HTERT RPE-1 (cell line): Measurements from ENCODE around the gene ANKRD11.
"Not testable (repeated sequence)": the region's sequence is repeated elsewhere in the genome, so short reads cannot be mapped to it uniquely, and the experiment has no call there.

Experiments used
- in situ Hi-C: fragments of 300-500 bp; cut with MboI; formaldehyde crosslinking; loops from 4 replicates; pipeline ENCODE4 v1.14.3; 2020; ENCODE audit warnings: low sequenced_read_pairs

Gene ANKRD11

DNA sequence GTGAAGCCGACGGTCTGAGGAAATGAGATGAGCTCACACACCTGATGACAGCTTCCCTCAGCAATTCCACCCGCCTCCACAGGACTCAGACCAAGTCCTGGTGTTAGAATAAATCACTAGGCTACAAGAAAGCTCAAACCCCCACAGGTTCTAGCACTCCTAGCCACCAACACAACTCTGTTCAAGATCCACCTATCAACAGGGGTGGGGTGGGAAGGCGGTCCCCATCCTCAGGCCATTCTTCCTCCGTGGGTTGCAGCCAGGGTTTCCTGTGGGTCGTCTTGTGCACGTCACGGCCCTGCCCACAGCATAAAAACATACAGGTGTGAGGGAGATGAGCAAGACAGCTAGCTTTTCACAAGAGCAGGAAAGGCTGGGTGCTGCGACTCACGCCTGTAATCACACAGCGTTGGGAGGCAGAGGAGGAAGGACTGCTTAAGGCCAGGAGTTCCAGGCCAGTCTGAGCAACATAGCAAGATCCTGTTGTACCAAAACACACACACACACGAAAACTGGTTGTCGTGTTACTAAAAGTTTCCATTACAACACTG lies 81.1 kb downstream of the ANKRD11 start:
- in situ Hi-C loops = no loop called here

DNA sequence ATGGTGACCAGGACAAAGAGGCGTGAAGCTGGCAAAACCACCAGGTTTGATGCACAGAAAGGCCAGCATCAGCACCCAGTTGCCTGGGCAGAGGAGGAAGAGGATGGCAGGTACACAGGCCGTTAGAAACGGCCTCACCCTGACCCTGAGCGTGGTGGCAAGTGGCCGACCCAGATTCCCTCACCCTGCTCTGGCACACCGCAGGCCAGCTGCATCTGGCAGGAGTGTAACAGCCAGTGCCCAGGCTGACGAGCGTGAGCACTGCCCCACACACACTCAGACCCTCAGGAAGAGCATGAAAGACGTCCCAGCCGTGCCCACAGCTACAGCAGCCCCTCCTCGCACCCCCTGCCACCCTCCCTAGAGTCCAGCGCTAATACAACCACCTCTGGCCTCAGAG lies 82.0 kb downstream of the ANKRD11 start:
- in situ Hi-C loops = no loop called here

DNA sequence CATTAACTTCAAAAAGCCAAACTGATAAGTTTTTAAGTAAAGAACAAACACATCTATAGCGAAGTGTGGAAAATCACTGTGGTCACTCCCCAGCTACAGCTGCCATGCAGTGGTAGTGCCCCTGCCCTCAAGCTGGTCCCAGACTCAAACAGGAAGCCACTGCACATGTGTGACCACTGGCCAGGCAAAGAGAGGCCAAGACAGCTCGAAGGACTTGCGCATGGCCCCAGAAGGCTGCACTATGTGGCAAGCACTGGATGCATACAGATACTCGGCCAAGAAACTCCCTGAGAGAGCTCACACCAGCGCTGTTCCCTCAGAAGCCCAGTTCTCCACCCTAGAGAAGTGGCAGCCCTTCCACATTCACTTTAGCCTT lies 82.4 kb downstream of the ANKRD11 start:
- in situ Hi-C loops = no loop called here

DNA sequence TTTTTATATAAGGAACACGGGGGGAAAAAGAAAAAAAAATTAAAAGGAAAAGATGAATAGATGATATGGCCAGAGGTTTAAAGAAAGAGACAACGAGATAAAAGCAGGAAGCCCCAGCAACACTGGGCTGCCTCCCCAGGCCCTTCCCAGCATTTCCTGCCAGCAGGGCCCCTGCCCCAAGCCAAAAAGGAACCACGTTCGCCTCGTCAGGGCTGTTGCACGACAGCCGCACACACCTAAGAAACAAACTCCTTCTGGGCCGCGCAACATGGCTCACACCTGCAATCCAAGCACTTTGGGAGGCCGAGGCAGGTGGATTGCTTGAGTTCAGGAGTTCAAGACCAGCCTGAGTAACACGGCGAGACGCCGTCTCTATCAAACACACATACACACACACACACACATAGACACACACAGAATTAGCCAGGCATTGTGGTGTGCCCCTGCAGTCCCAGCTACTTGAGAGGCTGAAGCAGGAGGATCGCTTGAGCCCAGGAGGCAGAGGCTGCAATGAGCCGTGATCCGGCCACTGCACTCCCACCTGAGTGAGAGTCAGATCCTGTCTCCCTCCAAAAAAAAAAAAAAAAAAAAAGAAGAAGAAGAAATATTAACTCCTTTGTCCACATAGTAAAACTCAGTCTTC lies 83.0 kb downstream of the ANKRD11 start:
- in situ Hi-C loops = no loop called here

DNA sequence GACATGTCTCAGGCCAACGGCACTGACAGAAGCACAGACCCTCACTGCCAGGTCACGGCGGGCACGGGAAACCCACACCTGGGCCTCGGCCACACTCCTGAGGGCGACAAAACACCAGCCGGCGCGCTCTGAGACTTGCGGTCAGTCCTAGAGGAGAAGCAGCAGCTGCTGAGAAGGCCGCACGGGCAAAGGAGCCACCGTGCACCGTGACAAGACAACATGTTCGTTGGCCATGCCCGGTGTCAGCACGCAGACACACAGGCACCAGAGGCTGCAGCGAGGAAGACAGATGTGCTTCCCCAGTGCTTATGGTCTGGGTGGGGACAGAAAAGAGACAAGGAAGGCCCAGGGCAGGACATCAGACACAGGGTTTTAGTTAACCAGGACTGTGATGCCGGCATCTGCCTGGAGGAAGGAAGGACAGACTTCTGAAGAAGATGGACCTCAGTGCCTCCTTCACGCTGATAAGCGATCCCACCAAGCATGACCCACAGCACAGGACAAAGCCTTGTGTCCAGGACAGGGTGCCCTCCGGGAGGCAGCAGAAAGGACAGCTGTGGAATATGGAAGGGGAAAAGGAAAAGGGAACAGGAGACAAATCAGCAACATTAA lies 84.0 kb downstream of the ANKRD11 start:
- in situ Hi-C loops = no loop called here

DNA sequence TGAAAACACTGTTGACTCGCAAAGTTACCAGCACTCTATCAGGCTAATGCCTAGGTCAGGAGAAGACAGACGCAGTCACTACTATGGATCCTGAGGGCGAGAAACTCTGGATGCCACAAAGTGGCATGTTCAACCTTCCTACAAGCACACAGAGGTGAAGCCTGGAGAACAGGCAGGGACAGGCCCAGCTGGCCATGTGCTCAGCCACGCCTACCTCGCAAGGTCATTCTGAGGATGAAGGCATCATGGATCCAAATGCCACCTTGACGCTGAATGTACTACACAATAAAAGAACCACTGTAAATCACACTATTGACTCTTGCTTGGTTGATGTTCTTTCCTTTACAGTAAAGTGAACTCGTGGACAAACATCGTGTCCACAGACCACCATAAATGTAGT lies 85.8 kb downstream of the ANKRD11 start:
- in situ Hi-C loops = no loop called here

DNA sequence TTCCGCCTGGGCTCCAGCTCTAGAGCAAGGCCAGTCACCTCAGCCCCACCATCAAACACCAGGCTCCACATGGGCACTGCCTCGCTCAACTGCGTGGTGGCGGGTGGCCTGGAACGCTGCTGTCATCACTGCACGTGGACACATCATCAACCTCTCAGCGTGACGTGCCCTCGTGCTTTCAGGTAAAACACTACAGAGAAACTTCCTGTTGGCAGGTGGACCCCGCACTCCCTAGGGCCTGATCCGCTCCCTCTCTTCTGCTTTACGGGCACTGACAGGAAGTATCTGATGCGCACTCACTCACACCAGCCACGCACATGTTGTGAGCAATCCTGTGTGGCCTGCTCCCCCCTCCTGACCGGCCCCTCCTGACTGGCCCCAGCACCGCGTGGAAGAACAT lies 87.4 kb downstream of the ANKRD11 start:
- in situ Hi-C loops = no loop called here

DNA sequence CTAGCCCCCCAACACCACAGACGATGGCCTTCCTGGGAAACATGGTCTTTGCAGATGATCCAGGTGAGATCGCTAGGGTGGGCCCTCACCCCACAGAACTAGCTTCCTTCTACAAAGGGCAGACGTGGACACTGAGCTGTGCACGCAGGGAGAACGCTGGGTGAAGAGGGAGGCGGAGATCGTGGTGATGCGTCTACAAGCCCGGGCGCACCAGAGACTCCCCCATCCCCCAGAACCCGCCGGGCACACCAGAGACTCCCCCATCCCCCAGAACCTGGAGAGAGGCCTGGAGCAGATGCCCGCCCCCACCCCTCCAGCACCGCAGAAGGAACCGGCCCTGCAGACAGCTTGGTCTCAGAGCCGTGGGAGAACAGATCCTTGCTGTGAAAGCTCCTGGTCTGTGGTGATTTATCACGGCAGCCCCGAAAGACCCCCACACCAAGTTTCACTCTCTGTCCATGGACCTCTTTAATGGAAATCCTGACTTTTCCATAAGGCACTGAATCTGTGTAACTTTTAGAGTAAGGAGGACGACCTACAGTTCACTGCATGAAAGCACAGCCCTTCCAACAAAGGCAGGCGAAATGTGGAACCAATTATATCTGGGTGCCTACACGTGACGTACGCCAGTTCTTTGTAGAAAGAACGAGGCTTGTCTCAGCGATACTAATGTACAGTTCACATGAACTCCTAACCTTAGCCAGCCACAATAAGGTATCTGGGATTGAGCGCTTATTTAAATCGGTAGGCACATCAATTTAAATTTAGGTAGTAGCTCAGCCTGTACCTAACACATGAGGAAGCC lies 88.5 kb downstream of the ANKRD11 start:
- in situ Hi-C loops = no loop called here

DNA sequence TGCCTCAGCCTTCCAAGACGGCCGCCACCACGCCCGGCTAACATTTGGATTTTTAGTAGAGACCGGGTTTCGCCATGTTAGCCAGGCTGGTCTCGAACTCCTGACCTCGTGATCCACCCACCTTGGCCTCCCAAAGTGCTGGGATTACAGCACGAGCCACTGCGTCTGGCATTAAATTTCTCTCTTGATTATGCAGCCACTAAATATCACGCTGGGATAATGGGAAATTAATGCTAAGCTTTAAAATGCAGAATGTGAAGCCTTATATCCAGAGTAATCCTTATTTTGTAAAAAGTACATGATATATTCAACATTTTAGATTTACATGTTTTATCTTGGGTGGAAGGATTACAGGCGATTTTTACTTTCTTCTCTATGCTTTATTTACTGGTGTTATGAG lies 89.2 kb downstream of the ANKRD11 start:
- in situ Hi-C loops = no loop called here

DNA sequence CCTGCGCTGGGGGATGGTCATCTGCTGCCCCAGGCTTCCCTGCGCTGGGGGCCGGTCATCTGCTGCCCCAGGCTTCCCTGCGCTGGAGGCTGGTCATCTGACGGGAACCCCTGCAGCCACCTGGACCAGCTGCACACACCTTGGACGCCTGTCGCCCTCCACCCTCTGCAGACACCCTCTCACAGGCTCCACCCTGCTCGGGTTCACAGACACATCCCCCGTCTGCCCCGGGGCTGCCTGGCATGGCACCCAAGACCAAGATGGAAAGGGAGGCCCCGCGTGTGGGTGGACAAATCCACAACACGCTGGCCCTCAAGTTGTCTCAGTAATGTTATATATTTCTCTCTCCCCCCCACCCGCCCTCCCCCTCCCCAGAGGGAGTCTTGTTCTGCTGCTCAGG lies 89.6 kb downstream of the ANKRD11 start:
- in situ Hi-C loops = no loop called here

DNA sequence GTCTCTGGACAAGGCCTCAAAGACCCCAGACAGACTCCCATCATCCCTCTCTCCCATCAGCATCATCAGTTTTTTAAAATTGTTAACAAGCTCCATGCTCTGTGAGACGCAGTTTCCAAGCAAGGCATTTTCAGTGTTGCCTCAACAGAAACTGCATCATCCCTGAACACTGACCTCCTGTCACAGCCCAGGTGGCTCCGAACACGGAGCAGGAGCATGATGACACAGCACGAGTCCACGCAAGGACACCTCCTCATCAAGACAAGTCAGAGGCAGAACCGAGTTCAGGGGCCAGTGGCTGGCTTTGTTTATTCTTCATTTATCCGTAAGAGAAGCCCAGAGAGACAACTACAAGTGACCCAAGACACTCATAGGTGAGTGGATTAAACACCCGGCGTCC lies 91.4 kb downstream of the ANKRD11 start:
- in situ Hi-C loops = no loop called here

DNA sequence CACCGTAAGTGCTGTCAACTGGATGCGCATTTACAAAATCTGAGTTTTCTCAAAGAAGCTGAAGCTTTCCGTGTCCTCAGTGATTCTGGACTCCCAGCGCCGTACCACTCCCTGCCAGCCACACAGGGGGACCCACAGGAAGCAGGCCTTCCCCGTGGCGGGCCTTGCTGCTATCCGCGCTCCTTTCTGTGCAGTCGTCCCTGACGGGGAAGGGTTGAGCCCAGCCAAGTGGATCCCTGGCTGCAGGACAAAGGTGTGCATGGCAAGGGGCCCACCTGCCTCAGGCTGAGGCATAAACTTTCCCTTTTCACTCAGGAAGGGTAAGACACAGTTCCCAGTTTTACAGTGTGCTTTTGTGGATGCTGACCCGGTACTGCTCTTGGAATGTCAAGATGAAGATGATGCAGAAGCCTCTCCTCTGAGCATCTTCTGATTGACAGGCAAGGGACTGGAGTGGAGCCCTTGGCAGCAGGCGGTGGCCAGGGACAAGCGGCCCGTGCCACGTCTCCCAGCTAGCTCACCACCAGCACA lies 93.0 kb downstream of the ANKRD11 start:
- in situ Hi-C loops = no loop called here

DNA sequence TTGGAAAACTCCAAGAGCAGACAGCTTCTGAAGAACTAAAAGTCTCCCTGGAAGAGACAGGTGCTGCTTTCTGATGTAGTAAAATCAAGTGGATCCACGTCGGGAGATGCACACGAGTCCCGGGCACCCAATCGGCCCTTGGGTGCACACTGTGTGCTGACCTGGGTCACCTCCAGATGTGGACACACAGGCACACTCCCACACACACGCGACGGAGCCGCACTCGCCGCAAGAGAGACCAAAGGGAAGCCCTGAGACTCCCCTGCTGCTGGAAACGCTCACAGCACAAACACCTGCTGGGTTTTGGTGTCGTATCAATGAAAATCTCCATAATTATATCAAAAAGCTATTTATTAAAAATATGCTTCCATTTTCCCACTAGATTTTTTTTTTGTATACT lies 94.2 kb downstream of the ANKRD11 start:
- in situ Hi-C loops = no loop called here

DNA sequence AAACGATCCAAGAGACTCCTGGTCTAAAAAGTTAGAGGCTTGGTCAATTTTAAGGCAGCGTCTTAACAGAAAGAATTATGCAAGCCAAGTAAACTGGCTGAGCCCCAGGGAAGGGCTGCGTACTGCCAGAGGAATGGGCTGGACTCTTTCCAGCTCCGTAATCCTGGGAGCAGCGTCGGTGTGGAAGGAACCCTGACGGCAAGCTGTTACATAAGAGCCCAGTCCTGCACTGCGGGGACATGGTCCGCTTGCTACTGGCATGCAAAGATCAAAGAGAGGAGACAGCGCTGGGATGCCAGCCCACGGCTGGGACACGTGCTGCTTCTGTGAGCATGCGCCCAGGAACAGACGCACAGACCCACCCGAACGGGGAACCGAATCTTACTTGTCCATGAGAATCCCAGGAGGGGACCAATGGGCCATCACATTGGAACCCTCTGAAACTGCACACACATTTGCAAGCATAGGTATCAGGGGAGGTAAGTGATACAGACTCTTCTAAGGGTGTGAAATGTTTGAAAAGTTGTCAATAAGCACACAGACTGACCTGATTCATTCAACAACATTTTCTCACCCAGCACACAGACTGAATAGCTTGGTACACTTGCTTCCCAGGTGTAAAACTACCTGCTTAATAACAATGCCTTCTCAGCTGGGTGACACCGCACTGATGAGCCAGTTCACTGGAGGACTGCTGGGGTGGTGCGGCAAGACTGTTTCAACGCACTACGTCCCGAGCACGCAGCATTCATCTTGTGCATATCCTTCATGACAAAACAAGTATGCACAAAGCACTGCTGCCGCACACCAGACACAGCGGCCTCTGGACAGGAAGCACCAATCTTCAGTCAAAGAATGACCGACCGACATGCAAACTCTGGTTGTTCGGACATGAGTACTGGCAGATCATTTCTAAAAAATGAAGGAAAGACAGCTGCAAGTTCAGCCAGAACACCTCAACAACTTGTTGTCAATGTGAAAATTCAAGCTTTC lies 94.9 kb downstream of the ANKRD11 start:
- in situ Hi-C loops = no loop called here

DNA sequence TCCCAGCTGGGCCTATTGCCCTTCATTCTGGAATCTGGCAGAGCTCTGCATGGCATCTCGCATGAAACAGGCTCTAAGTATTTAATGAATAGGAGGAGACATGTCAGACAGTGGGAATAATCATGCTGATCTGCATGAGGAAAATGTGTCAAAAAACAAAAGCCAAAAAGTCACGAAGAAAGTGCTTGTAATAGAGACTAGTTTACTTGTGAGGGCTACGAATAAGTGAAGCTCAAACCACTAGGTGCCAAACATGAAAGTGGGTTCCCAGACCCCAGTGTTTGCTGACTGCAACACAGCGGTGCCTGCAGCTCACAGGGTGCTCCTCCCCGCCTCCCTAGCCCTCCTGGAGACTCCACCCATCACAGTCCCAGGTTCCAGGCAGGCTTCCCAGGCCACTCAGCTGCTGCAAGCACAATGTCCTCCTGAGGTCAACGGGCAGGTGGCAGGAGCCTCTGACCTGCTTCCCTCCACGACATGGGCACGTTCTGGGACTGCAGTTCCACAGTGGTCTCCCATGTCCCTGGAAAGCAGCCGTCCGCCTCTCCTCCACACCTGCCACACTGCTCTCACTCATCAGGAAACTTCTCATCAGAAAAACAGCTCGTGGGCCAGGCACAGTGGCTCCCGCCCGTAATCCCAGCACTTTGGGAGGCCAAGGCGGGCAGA lies 96.5 kb downstream of the ANKRD11 start:
- in situ Hi-C loops = no loop called here

DNA sequence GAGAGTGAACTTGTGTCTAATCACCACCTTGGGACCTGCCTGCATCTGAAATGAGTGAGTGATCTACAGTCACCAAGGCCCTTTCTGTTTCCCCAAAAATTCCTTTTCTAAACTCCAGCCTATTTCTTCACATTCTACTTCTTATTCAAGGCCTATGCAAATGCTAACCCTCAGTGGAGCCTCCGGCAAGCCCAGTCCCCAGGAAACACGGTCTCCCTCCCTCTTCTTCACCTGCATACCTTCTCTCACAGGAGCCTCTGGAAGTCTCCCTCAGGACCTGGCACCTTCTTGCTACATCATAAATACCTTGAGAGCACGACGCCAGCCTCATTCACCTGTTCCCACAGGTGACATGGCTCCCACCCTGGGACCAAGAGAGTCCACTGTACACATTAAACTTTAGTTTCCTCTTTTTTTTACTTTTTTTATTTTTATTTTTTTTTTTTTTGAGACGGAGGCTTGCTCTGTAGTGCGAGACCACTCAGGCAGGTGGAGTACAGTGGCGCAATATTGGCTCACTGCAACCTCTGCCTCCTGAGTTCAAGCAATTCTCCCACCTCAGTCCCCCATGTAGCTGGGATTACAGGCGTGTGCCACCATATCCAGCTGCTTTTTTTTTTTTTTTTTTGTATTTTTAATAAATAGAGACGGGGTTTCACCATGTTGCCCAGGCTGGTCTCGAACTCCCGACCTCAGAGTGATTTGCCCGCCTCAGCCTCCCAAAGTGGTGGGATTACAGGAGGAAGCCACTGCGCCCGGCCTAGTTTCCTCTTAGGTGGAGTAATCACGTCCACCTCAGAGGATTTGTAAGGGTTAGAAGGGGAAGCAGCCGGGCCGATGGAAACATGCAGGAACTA lies 97.3 kb downstream of the ANKRD11 start:
- in situ Hi-C loops = no loop called here

DNA sequence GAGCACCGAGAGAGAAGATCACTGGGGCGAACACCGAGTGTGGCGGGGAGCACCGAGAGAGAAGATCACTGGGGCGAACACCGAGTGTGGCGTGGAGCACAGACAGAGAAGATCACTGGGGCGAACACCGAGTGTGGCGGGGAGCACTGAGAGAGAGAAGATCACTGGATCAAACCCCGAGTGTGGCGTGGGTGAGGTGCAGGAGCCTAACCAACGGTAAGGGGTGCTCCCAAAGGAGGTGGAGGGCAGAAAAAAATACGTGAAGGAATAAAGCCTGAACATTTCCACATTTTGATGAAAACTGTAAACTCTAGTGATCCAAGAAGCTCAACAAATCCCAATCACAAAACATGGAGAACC lies 100.2 kb downstream of the ANKRD11 start:
- in situ Hi-C loops = not testable (repeated sequence)

DNA sequence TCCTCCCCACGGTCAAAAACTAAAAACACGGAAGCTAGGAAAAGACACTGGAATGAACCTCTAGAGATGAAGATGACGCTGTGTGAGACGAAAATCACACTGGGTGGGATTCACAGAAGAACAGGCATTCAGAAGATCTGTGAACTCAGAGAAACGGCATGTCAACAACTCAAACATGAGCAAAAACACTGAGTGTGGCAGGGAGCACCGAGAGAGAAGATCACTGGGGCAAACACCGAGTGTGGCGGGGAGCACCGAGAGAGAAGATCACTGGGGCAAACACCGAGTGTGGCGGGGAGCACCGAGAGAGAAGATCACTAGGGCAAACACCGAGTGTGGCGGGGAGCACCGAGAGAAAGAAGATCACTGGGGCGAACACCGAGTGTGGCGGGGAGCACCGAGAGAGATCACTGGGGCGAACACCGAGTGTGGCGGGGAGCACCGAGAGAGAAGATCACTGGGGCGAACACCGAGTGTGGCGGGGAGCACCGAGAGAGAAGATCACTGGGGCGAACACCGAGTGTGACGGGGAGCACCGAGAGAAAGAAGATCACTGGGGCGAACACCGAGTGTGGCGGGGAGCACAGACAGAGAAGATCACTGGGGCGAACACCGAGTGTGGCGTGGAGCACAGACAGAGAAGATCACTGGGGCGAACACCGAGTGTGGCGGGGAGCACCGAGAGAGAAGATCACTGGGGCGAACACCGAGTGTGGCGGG lies 100.7 kb downstream of the ANKRD11 start:
- in situ Hi-C loops = not testable (repeated sequence)
